PC-9 (cell line): ENCODE measurements around the gene MAP3K7CL.

Source experiments
- EZH2 ChIP-seq: fragments of 200-600 bp; sonication (generic); IDR thresholded peaks from 2 replicates; pipeline ENCODE4 v1.8.0; 2017; ENCODE audit warnings: antibody characterized with exemption, low read depth
- TF ChIP-seq, protein P1 (sequence below): fragments of 200-600 bp; sonication (generic); conservative IDR thresholded peaks from 2 replicates; pipeline ENCODE4 v1.6.1; 2017; ENCODE audit warnings: mixed run types, antibody characterized with exemption, mild to moderate bottlenecking, moderate library complexity

DNA sequence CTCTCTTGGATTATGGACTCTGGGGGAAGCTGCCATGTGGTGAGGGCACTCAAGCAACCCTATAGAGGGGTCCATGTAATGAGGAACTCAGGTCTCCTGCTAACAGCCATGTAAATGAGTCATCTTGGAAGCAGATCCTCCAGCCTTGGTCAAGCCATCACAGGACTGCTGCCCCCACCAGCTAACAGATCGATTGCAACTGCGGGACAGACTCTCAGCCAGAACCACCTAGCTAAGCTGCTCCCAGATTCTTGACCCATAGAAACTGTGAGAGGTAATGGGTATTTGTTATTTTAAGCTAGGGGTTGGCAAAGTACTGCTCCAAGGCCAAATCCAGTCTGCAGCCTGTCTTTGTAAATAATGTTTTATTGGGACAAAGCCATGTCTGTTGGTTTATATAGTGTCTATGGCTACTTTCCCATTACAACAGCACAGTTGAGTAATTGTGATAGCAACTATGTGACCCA is 27.6 kb upstream of the MAP3K7CL start:
- TF ChIP-seq, protein P1, sequence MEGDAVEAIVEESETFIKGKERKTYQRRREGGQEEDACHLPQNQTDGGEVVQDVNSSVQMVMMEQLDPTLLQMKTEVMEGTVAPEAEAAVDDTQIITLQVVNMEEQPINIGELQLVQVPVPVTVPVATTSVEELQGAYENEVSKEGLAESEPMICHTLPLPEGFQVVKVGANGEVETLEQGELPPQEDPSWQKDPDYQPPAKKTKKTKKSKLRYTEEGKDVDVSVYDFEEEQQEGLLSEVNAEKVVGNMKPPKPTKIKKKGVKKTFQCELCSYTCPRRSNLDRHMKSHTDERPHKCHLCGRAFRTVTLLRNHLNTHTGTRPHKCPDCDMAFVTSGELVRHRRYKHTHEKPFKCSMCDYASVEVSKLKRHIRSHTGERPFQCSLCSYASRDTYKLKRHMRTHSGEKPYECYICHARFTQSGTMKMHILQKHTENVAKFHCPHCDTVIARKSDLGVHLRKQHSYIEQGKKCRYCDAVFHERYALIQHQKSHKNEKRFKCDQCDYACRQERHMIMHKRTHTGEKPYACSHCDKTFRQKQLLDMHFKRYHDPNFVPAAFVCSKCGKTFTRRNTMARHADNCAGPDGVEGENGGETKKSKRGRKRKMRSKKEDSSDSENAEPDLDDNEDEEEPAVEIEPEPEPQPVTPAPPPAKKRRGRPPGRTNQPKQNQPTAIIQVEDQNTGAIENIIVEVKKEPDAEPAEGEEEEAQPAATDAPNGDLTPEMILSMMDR, result no peak
- TF ChIP-seq EZH2, result no peak
